NCI-H2107 (cell line): Measurements from ENCODE around the gene SLC1A2.

Experiments
- DNase-seq: peaks from one replicate; lab custom pipeline; 2025; lab: John Stamatoyannopoulos, UW

Gene SLC1A2

DNA sequence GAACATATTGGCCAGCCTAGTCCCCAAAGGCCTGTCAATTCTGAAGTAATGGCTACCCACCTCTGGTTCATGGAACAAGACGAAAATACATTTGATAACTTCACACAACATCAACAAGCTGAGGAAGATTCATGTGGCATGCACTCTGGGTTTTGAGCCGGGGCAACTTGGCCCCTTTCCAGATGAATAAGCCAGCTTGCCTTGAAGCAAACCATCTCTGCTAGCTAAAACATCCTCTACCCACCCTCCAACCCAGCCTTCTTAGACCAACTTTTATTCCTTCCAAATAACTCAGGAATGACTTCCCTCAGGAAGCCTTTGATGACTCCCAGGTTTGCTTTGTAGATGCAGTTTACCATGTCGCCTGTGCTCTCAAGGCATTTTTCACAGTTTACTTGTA, 94.4 kb downstream of the SLC1A2 start:
- DNase-seq: no peak

DNA sequence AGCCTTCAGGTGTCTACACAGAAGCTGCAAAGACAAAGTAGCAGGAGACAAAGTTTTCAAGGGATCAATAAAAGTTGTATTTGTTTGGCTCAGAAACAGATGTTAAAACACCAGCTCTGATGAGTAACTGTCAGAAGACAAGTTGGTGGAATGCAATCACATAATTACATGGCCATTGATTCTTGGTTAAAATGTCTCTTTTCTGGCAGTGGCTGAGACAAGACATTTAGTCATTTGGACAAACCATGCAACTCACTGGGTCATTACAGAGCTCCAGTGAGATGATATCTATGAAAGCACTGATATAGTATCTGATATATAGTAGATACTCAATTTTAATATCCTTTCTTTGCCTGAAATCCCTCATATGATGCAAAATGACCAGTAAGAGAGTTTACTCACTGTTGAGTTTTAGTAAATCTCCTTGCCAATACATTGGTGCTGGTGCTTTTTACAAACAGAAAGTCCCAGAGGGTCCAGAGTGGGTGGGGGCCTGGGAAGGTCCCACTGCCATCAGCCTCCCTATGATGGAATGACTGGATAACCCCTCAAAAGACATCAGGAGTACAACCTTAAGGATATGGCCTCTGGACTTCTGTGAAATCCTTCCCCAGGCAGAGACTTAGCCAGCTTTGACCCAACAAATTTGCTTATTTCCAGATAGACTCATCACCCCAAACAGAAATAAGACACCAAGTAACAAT, 95.0 kb downstream of the SLC1A2 start:
- no peak for DNase-seq

DNA sequence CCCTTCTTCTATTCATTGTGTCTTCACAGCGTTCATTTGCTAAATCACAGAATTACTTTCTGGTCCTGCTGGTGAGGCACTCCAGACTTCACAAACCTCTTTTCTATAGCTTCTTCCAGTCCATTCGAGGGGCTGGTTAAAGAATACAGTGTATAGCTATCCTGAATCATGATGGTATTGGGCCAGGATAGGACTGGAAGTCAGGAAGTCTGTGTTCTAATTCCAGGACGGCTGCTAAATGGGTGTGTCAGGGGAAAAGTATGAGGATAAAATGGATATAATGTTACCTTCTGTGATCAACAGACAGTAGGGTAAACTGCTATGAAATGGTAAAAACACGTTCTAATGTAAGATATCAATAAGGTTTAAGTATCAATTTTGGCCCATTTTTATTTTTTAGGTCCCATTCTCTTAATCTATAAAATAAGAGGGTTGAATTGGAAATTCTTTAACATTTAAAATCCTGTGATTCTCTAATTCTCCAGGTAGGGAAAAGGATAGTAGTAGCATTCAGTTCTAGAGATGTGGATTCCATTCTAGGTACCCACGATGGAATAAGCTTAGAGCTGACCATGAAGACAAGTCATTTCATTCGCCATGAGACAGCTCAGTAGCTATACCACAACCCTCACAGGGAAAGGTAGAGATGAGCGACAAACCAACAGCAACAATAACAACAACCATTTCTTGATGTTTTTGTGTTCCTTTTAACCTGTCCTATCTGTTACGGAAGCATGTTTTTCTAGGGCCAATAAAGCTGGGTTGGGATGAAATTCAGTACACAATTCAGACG, 96.1 kb downstream of the SLC1A2 start:
- no peak for DNase-seq

DNA sequence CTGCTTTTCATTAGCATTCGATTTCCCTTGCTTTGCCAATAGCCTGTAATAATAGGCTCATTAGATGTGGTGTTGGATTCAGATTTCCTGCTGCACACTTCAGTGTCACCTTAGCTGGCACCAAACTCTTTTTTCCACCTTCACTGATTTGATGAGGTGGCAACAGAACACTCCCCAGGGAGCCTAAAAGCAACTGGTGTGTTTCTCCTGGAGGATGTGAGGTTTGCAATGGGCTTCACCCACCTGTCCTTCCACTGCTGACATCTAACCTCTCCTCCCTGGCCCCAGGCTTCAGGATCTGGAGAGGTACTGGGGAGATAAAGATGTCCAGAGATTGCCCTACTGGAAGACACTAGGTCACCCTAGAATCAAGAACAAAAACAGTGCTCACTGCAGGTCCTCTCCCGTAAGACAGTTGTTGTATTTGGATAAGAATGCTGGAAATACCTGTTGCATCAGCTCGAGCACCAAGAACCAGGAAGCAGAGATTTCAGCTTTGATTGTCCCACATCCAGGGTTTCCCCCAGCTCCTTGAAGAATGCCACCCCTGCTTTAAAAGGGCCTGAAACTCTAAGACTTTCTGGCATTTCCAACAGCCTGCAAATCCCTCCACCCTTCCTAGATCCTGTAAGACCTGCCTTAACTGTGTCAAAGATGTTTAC, 96.9 kb downstream of the SLC1A2 start:
- DNase-seq: no peak

DNA sequence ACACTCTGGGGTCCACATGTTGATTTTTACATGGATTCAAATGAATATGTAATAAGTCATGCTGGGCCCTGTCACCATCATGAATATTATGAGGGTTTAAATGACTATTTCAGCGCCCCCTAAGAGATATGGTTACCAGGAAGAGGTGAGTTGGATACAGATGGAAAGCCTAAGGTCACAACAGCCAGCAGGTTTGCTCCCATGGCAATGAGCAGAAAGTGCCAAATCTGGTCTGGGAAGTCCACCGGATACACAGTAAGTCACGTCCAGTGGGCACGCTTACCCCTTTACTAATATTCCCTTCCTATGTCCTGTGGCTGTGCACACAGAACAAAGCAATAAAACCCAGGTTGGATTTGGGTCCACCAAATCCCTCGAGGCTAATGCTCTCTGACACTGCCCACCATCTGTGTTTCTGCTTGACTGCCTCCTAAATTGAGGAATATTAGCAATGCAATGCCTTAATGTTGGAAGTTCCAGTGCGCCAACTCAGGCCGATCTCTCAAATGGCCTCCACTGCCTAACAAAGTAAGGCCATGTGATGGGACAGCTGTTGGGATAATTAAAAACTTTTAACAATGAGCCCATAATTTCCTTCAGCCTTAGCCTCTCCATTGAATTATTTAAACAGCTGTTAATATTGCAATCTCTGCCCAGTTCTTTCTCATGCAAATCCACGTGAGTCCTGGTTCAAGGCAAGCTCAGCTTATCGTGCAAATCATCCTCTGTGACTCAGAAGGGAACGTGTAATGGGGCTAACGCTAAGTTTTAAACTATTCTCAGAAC, 97.6 kb downstream of the SLC1A2 start:
- no peak for DNase-seq

DNA sequence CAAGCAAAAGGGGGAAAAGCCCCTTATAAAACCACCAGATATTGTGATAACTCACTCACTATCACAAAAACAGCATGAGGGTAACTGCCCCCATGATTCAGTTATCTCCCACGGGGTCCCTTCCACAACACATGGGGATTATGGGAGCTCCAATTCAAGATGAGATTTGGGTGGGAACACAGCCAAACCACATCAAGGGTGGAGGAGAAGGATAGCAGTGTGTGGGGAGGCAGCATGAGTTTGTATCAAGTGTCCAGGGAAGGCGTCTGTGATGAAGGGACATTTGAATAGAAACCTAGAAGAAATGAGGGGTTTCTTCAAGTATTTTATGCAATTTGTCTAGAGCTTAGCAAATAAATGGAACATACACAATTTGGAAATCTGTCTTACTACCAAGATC, 98.2 kb downstream of the SLC1A2 start:
- DNase-seq: no peak

DNA sequence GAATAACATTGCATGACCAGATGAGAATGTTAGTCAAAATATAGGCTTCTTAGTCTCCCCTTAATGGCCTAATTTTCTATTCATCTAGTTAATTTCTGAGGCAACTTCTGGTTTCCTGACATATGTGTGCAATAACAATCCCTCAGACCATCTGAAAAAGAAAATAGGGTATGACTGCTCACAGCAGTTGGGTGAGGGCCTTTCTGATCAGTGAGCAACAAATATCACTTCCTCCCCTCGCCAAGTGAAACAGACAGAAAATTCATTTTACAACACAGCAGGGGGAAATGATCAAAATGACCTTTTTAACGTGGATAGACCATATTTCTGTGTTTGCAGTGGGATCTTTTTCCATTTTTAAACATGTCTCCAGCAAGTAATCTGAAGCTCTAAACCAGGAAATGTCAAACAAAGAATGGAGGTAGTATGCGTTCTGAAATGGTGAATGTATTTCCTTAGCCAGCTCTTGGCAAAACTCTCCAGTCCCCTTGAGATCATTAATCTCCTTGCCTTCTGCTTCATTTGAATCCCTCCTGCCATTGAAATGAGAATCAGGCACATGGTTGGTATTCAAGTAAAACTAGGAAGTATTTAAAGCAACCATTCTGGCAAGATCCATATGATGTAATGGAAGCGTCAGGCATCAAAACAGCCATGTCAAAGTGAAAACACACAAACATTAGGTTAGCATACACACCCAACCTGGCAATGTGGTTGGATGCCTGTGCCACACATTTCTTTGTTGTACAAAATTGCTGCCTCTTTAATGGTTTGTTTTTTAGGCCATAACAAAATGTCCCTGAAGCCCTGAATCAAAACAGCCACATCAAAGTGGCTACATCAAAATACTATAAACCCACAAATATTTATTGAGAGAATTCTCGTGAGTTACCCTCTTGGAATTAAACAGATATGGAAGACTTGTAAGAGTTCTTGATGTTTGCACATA, 100.1 kb downstream of the SLC1A2 start:
- no peak for DNase-seq

DNA sequence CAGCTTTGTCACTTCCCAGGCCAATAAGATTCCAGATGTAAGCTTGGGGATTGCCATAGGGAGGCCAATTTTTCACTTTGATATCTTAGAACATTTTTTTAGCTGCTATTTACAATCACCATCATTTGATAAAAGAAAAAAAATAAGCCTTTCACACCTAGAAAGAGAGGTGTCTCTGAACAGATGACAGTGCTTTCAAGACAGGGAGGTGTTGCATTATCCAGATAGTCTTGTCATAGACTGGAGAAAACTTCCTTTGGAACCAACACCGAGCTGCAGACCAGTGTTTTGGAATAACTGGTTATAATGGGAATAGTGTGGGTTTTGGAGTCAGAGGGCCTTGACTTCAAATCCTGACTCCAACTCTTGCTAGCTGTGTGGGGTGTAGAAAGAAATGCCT, 101.0 kb downstream of the SLC1A2 start:
- DNase-seq: no peak

DNA sequence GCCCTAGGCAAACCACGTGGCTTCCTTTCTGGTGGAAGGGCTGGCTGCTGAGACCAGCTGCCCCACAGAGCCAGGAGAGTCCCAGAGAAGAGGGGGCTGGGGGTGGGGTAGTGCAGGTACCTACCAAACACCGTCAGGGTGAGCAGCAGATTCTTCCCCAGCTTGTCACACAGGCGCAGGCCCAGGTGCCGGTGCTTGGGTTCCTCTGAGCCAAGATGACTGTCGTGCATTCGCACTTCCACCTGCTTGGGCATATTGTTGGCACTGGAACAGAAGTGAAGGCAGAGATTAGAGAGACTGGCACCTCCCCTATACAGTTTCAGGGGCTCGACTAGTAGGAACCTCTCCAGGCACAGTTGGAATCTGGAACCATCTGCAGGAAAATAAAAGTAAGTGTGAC, 102.1 kb downstream of the SLC1A2 start:
- no peak for DNase-seq

DNA sequence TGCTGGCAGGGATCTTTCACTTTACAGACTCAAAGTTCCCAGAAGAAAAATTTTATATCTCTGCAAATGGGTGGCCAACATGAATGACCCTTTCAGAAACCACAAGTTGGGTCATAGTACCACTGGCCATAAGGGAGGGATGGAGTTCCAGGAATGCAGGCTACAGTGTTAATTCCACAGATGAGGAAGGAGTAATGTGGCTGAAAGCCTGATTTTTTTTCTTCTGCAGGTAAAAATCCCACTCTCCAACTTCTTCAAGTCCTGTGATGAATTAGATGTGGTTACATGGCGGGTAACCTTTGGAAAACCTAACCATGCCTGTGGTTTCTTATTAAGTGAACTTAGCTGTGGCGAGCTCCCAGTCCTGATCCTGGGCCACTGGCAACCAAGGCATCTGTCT, 103.2 kb downstream of the SLC1A2 start:
- DNase-seq: no peak

DNA sequence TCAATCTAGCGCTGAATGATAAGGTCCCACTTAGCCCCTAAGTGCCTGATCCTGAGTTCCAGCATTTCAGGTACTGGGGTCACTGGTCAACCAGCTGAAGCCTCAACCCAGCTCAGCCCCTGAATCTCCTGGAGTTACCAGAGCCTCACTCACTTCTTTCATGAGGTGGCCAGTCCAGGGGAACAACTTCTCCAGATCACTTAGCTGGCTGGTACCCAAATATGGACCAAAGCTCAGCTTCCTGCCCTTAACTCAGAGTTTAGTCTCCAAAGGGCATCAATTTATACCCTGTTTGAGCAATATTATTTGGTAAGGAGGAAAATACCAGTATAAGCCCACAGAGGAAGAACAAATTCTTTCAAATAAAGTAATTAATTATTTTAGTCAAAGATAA, 105.6 kb downstream of the SLC1A2 start:
- no peak for DNase-seq

DNA sequence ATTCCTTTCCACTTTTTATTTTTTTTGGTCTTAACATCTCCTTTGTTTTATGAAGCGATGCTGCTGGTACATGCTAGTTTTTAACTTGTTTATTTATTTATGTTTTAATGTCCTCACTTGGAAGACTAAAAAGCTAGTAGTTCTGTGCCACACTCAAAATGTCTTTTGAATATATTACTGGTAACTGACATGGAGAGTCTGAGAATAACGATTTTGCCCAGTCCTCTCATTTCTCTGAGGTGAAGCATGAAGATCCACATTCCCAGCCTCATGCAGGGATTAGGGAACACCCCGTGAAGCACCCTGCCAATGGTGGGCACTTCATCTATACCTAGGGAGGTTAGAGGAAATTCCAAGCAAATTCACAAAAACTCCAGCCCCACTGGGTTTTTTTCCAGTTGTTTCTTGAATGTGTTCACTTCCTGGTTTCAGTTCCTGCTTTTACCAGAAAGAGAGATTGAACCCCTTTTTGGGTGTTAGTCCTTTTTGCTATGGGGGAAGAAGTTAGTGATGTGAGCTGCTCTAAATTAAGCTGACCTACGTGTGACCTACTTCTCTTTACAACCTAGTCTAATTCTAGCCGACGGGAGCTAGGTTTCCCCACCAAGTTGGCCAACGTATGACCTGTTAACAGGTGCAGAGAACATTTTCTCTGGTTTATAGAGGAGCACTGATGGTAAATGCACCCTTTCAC, 106.1 kb downstream of the SLC1A2 start:
- no peak for DNase-seq

DNA sequence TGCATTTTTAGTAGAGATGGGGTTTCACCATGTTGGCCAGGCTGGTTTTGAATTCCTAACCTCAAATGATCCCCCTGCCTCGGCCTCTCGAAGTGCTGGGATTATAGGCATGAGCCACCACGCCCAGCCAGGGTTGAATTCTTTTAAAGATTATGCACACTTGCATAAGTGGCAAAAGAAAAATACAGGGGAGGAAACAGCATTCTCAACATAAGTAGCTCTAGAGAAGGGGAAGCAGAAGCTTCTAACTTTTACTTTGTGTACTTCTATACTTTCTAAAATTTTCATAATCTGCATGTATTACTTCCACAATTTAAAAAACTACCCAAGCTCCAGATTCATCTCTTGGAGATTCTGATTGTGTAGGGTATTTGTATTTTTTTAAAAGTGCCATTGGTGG, 108.0 kb downstream of the SLC1A2 start:
- DNase-seq: no peak

DNA sequence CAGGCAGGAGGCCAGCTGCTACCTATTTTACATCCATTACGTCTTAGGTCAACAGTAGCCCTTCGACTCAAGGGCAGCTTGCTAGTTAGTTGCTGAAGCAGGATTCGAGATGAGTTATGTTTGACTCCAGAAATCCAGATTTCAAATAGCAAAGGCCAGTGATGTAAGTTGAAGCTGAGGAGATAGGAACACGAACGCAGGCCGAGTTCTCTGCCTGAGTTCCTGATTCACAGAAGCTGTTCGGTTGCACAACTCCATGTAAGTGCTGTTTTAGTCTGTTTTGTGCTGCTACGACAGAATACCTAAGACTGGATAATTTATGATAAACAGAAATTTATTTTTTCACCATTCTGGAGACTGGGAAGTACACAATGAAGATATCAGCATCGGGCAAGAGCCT, 111.2 kb downstream of the SLC1A2 start:
- DNase-seq: no peak

DNA sequence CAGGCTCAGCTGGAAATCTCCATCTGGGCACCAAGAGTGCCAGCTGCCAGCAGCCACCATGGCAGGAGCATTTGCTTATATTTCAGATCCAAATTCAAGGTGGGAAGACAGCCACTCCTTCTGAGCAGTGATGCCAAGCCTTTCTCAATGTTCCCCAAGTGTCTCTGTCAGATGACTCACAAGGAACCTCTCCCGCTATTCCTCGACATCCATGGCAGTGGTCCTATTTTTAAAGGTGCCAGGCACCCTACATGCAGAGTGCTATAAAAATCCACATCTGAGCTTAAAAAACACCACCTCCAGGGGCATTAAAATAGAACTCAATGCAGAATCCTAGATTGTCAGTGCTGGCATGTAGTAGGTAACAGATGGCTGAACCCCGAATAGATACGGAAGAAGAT, 112.1 kb downstream of the SLC1A2 start:
- no peak for DNase-seq

DNA sequence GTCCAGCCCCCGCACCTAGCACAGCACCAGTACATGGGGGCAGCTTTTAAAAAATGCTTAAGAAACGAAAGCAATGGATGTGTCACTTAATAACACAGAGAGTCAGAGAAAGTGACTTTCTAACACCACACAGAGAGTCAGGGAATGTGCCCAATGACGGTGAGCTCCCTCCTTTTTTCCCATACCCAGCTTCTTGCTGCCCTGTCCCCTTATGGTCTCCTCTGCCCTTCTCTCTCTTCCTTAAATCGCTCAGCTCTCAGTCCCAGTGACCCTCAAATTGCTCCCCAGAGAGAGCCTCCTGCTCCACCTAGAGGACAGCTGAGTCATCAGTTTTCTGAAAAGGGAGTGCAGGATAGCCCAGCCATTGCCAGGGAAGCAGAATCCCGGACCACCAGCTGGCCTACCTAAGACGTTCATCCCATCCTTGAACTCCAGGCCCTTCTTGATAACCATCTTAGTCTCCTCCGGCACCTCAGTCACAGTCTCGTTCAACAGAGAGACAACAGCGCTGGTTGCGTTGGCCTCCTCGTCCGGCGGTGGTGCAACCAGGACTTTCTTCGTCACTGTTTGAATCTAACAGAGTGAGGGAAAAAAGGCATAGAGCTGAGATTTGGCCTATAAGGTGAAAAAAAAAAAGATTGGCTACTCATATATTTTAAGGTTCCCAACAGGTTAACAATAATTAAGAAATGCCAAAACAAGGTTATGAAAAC, 113.5 kb downstream of the SLC1A2 start:
- no peak for DNase-seq

DNA sequence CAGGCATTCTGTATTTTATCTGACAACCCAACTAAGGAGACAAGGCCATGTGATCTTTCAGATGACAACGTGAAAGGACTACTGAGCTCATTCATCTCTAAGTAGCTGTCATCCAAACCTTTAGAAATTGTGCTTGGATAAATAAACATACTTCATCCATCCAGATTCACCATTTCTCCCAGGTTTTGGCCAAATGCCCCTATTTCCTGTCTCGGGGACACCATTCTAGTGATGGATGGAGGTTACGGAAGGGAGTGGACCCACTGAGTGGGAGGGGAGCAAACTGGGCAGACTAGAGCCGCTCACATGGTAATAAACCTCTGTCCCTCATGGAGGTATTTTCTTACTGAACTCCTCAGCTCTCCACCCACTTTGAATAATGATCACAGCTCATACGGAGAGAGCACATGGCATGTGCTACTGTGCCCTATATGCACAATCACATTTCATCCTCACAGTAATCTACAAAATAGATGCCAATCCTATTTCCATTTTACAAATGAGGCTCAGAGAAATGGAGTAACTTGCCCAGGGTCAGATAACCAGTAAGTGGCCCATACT, 114.4 kb downstream of the SLC1A2 start:
- no peak for DNase-seq

DNA sequence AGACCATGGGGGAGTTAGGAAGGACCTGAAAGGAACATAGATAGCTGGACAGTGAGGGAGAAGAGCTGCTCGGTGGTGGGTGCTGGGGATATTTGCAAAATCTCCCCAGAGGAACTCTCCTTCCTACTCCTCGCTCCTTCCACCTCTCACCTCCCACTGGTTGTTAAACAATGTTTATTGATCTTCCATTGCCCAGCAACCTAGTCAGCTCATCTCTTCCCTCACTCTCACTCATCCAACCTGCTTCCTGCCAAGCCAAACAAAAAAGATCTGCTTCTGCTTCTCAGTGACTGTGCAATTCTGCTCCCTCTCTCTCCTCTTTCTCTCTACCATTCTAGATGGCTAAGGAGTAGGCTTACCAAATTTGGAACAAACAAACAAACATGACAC, 115.0 kb downstream of the SLC1A2 start:
- DNase-seq: no peak

DNA sequence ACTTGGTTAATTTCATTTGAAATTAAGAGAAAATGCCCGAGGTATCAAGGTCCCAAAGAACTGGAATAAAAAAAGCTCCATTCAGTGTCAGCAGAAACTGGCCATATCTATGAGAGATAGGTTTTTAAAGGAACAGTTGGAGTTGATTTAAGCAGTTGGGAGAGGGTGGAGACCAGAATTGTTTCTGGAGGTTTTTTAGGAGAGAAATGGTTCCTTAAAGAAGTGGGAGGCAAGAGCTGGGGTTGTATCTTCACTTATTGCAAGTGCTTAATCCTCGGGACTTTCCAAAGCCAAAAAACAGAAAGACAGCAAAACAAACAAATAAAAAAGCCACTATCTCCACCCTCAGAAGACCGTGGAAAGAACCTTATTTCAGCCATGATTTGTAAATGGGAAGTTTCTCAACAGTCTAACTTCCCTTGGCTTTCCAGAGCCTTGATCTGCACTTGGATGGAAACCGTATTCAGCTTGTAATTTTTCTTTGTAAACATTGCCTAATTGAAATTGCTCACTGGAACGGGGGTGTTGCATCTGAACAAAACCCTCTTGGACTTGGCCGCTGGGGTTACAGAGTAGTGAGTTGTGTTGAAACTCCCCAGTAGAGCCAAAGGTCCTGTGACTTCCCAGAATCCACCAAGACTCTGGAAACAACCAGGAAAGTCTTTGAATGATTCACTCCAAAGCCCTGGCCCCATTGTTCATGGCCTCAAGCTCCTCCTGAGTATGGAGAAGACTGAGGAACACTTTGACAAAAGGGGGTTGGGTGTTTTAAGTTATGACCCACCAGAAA, 115.6 kb downstream of the SLC1A2 start:
- DNase-seq: no peak
